GM12874 (cell line): ENCODE results near the gene TCIRG1.

ENCODE experiments used
- CTCF ChIP-seq: IDR thresholded peaks from 2 replicates; pipeline ENCODE4 v1.5.1; 2011; ENCODE audit warnings: low read depth, mild to moderate bottlenecking, control low read depth, low read length, moderate library complexity; ENCODE audit not compliant: insufficient read depth

Gene TCIRG1

GRCh38 chr11:68011051-68011943, 27.5 kb upstream of the TCIRG1 start:
- TF ChIP-seq CTCF, result no peak

- no peak for TF ChIP-seq CTCF
Measured at GRCh38 chr11:68012044-68012842, 26.6 kb upstream of the TCIRG1 start.

- no peak for TF ChIP-seq CTCF
Measured at GRCh38 chr11:68012843-68013610, 25.8 kb upstream of the TCIRG1 start.

- TF ChIP-seq CTCF, result no peak
Measured at GRCh38 chr11:68013611-68014156, 25.1 kb upstream of the TCIRG1 start.

GRCh38 chr11:68014157-68014946, 24.5 kb upstream of the TCIRG1 start:
- TF ChIP-seq CTCF, result no peak

- no peak for TF ChIP-seq CTCF
Measured at GRCh38 chr11:68014947-68015447, 23.8 kb upstream of the TCIRG1 start.
